C1 segment of cervical spinal cord (tissue), 14 donors: ENCODE data around the gene UBL7.
A peak's percentile ranks its signal among the peaks of the same experiment; 100 is the strongest.
"Not testable (repeated sequence)": the region's sequence is repeated elsewhere in the genome, so short reads cannot be mapped to it uniquely, and the experiment has no call there.

Experiments
- DNase-seq, 14 donors: peaks; one replicate each; lab custom pipeline; 2025; lab: John Stamatoyannopoulos, UW

Gene UBL7, protein sequence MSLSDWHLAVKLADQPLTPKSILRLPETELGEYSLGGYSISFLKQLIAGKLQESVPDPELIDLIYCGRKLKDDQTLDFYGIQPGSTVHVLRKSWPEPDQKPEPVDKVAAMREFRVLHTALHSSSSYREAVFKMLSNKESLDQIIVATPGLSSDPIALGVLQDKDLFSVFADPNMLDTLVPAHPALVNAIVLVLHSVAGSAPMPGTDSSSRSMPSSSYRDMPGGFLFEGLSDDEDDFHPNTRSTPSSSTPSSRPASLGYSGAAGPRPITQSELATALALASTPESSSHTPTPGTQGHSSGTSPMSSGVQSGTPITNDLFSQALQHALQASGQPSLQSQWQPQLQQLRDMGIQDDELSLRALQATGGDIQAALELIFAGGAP

DNA sequence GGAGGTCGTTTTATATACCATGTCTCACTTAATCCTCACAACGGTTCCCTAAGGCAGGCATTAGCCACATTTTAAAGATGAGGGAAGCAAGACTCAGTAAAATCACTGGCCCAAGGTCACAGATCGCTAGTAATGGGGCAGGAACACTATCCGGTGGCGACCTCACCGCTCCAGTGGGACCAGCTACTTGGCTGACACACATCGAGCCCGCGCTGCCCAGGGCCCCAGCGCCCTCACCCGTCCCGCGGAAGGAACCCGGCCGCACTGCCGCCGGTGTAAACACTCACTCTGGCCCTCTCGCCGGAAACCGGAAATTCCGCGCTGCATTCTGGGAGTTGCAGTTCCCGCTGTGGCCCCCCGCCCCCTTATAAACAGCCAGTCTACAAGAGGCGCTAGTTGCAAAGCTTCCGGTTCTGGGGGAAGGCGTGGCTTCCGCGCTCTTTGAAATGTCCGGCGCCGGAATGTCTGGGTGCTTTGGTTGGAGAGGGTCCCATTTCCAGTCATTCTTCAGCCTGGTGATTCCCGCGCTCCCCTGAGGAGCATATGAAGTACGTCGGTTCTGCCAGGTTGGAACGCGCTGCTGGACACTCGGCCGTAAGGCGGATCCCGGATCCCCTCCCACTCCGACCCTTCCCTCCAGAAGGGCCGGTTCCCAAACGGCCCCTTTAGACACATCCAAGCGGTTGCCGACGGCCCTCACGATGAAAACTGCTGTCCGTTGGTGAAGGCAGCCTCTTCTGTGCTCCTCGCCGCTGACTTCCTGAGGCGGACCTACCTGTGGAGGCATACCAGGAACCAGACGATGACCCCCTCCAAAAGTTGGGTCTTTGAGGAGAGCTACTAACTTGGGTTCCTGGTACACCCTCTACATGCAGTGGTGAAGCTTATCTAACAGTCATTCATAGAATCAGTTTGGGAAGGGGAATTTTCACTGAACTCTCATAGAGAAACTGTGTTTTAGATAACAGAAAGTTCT lies at the start of gene UBL7:
TSS of gene UBL7 (minus strand) at position 290 of the 976 bp plus-strand sequence. CDS start 2,293 bp downstream, outside the sequence.
- DNase-seq = peak; percentile 49 to 98 (median 94)

DNA sequence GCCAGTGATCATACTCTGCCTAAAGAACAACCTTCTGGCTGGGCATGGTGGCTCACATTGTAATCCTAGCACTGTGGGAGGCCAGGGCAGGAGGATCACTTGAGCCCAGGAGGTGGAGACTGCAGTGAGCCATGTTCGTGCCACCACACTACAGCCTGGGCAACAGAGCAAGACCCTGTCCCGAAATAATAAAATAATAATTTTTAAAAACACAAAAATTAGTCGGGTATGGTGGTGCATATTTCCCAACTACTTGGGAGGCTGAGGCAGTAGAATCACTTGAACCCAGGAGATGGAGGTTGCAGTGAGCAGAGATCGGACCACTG lies 45.5 kb upstream of the UBL7 start:
- DNase-seq = no peak

DNA sequence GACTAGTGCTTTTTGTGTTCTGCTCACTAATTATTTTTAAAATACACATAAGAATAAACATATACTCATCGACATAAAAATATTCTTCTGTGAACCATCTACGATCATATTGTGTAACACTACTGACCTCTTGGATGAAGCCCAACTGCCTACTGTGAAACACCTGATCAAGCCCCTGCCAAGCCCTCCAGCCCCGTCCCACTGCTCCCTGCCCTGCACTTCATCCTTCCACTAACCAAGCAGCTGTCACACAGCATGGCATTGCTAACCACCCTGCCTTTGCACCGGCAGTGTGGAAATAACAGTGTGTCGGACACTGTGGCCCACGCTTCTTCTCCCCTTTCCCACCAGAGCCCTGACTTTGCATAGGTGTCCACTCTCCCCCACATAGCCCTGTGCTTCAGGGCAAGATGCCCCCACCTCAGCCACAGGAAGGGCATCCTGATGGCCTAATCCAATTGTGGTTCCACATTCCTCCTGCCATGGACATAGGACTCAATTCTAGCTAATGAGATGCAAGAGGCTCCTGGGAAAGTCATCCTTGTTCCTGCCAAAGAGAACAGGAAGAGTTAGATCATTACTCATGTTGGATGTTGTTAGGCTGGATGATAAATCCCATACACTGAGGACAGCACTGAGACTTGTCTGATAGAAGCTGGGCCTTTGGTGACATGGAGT lies 45.0 kb upstream of the UBL7 start:
- DNase-seq = peak in 1 of 14 donors; percentile 7

DNA sequence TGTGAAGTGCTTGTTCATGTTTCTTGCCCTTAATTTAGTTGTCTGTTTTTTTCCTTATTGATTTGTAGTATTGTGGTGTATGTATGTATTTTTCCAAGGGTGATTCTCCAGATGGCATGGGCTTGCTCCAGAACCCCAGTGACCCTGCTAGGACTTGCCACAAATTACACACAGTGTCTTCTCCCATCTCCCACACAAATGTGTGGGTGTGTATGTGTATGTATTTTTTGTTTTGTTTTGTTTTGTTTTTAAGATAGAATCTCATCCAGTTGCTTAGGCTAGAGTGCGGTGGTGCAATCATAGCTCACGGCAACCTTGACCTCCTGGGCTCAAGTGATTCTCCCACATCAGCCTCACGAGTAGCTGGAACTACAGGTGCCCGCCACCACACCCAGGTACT lies 43.9 kb upstream of the UBL7 start:
- no peak for DNase-seq

DNA sequence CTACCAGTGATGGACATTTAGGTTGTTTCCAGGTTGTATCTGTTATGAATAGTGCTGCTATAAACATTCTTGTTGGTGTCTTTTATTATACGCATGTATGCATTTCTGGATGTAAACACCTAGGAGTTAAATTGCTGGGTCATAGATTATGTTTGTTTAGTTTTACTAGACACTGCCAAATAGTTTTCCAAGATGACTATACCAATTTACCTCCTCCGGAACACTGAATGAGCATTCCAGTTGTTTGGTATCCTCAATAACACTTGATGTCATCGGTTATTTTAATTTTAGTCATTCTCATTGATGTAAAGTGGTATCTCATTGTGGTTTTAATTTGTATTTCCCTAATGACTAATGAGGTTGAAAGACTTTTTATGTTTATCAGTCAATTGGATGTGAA lies 43.5 kb upstream of the UBL7 start:
- DNase-seq = no peak

DNA sequence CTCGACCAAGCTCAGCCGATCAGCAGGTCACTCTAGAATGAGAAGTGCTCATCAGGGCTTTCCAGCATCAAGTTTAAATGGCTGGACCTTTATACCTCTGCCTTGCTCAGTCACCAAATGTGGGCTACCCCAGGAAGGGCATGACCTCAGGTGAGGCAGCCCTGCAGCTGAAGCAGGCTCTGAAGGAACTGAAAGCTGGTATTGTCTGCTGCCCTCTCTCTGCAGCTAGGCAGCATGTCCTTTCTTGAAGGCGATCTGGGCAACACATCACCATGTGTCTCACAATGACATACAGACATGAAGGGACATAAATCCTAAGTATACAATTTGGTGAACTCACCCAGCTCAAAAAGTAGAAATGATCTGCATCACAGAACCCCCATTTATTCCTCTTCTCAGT lies 41.3 kb upstream of the UBL7 start:
- DNase-seq = no peak

DNA sequence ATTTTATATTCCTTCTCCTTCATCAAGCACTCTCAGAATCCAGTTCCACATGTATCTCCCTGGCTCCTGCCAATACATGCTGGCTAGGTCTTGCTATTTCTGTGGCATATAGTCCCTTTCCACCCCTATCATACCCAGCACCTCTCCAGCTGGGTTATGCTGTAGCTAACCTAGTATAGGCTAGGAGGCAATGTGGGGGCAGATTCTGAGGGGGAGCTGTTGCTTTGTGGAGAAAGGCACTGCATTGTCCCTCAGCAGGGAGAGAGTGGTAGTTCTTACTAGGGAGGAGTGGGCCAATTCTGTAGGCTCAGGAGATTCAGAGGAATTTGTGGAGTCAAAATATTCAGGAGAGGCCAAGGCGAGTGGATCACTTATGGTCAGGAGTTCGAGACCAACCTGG lies 39.4 kb upstream of the UBL7 start:
- DNase-seq = no peak

DNA sequence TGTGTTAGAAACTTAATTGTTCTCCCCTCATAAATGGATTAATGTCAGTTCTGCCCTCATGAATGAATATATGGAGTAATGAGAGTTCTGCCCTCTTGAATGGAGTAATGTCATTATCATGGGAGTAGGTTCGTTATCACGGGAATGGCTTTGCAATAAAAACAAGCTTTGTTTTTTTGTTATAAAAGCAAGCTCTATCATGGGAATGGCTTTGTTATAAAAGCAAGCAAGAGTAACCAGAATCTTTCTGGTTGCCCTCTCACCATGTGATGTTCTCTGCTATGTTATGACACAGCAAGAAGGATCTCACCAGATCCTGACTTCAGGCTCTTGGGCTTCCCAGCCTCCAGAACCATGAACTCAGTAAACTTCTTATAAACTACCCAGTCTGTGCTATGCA lies 38.4 kb upstream of the UBL7 start:
- DNase-seq = no peak

DNA sequence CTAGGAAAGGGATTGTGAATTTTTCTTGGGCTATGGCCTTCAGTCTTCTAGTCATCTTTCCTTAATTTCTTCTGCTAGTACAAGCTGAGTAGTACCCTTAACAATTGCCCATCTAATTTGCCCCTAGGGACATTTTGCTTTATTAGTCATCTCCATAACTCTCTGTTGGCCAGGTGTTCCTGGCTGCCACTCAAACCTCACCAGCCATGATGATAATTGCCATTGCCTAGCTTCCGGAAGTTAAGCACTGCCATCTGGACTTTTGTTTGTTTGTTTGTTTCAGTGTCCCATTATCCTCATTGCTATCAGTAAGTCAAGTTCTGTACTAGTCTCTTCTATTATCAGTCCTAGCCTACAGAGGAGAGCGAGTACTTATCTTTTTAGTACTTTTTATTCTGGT lies 36.6 kb upstream of the UBL7 start:
- no peak for DNase-seq

DNA sequence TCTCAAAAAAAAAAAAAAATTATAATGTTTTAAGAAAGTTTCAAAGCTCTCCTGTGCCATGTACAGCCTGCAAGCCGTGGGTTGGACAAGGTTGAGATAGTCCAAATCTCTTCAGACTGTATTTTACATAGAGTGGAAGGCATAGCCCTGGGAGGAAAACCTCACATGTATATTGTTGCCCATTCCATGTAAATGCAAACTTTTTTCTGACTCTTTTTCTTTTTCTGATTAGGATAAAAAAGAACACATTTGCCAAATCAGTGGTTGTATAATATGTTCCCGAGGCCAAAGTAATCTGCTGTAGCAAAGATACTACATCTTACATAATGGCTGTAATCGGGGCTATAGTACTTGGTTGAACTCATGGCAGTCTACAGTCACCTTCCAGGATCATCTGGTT lies 35.7 kb upstream of the UBL7 start:
- DNase-seq = no peak

DNA sequence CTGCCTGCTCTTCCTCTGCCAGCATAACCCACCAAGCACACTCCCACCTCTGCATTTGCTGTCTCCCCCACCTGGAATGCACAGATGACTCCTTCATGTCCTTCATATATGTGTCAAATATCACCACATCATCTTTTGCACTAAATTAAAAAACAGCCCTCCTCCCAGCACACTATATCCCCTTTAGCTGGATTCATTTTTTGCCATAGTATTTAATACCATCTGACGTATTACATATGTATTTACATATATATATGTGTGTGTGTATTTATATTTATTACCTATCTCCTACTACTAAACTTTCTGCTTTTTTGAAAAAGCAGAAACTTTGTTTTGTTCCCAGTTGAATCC lies 29.4 kb upstream of the UBL7 start:
- no peak for DNase-seq

DNA sequence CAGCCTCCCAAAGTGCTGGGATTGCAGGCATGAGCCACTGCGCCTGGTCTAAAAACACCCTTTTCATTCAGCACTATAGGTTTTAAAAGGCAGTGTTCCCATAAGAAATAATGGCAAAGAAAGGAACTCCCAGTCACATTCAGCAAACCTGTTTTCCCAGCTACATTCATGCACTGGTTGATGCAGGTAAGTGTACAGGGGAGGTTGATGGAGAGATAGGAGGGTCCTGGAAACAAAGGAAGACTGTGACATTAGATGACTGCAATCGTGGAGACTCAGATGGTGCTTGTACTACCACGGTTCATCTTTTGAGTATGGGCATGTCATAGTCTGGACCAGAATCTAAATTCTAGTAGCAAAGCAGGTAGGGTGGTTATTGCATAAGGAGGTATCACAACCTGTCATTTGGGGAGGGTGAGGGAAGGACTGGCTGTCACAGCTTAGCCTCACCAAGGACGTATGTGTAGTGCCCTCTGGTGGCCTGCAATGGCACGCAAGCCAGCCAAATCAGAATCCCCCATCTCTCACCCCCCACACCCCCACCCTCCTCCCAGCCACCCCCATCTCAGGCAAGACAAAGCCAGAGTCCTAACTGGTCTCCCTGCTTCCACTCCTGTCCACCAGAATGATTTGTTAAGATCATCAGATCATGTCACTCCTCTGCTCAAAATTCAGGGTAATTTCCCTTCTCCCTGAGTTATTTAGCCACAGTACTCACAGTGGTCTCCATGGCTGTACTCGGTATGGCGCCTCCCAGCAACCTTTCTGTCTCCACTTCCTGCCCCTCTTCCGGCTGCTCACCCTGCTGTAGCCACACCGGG lies 28.8 kb upstream of the UBL7 start:
- peak in 4 of 14 donors; percentile 2 to 51 (median 16) for DNase-seq

DNA sequence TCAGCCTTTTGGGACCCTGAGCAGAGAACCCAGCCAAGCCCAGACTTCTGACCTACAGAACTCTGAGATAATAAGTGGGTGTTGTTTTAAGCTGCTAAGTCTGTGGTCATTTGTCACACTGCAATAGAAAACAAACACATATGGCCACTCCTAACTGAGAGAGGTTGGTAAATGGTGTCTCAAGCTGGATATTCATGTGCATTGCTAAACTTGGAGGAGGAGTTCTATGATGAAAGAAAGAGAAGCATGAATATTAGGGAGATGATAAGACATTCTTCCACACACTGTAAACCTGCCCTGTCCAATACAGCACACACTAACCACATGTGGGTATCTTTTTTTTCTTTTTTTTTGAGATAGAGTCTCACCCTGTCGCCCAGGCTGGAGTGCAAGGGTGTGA lies 27.8 kb upstream of the UBL7 start:
- DNase-seq = no peak

DNA sequence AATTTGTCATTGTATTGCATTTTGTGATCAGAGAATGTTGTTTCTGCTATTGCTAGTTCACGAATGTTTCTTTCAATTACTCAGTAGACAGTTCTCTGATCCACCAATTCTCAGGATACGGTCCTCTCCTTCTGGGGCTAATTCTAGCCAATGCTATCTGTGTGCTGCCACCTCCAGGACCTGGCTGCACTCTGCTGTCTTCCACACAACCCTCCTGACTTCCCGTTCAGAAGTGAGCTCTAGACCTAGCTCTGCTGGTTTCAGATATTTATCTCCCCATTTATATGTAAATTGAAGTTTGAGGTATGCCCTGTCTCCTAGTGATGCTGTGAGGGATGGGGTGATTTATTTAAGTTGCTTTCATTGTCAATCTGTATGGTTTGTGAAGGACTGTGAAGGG lies 21.7 kb upstream of the UBL7 start:
- DNase-seq = no peak

DNA sequence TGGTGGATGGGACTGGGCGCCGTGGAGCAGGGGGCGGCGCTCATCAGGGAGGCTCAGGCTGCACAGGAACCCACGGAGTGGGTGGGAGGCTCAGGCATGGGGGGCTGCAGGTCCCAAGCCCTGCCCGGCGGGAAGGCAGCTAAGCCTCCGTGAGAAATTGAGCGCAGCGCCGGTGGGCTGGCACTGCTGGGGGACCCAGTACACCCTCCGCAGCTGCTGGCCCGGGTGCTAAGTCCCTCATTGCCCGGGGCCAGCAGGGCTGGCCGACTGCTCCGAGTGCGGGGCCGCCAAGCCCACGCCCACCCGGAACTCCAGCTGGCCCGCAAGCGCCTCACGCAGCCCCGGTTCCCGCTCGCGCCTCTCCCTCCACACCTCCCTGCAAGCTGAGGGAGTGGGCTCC lies 19.4 kb upstream of the UBL7 start:
- DNase-seq = not testable (repeated sequence)

DNA sequence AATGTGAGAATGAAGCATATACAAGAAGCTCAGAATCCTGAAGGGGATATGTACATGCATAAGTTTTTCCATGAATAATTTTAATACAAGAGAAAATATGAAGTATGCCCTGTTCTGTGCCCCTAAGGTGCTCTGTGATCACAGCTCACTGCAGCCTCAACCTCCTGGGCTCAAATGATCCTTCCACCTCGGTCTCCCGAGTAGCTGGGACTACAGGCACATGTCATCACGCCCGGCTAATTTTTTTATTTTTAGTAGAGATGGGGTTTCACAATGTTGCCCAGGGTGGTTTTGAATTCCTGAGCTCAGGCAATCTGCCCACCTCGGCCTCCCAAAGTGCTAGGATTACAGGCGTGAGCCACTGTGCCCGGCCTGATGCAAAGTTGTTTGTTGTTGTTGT lies 10.7 kb upstream of the UBL7 start:
- not testable (repeated sequence) for DNase-seq

DNA sequence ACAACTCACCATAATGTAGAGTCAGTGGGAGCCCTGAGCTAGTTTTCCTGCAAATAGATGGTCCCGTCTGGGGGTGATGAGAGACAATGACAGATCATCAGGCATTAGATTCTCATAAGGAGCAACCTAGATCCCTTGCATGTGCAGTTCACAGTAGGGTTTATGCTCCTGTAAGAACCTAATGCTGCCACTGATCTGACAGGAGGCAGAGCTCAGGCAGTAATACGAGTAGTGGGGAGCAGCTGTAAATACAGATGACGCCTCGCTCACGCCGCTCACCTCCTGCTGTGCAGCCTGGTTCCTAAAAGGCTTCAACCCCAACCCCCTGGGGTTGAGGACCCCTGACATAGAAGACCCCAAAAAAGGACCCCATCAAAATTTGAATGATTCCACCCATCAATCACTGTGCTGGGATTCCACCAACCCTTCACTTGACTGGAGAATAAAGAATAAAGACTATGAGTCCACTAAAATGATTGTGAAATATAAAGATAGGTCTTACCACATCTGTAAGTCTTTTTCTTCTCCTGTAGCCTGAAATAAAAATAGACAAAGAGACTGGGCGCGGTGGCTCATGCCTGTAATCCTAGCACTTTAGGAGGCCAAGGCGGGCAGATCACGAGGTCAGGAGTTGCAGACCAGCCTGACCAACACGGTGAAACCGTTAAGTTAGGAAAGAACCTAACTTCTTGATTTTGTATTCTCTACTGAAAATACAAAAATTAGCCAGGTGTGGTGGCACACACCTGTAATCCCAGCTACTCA lies 9.9 kb upstream of the UBL7 start:
- DNase-seq = no peak

DNA sequence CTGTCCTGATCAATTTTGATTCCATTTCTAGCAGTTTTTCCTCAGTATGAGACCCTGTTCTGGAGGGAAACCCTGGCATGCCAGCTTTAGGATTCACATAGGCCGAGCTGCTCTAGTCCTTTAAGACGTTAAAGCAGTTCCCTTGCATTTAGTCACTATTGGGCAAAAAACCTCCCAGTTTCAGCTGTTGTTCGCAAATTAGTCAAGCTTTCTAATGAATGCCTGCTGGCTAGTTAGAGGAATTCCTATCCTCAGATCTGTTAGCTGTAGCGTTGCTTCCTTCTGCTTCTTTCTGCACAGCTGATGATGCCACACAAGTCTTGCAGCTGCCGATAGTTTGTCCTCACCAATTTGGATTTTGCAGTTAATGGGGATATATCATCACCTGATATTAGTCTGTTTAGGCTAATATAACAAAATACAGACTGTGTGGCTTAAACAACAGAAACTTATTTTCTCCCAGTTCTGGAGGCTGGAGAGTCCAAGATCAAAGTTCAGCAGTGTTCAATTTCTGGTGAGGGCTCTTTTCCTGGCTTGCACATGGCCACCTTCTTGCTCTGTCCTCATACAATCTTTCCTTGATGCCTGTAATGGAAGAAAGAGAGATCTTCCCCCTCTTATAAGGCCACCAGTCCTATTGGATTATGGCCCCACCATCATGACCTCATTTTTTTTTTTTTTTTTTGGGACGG lies 7.5 kb upstream of the UBL7 start:
- no peak for DNase-seq

DNA sequence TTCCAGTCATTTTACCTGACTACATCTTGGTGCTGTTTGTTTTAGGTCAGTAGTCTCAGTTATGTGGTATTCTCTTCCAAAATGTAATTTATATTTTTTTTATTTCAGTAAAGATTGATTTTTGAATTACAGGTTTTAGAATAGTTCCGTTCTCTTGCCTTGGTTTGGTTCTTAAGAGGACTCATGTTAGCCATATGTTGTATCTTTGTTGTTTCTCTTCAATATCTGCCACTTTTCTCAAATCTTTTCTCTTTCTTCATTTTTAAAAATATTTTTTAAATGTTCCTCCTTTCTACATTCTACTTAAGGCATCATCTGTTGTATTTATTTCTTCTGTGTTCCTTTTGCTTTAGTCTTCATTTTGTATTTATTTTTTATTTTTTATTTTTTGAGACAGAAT lies 5.6 kb upstream of the UBL7 start:
- DNase-seq = no peak

DNA sequence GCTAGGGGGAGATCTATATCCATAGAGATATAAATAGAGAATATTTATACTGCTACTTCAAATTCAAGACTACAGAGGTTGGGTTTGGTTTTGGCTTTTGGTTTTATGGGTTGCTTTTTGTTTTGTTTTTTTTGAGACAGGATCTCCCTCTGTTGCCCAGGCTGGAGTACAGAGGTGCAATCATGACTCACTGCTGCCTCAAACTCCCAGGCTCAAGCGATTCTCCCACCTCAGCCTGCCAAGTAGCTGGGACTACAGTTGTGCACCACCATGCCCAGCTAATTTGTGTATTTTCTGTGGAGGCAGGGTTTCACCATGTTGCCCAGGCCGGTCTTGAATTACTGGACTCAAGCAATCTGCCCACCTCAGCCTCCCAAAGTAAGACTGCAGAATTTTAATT lies 3.9 kb upstream of the UBL7 start:
- DNase-seq = no peak
